ENCODE results near the gene TNNT2. TPM values are rescaled to one million over a fixed set of nuclear protein-coding genes. Genes with fewer than 3 reads are reported as not detected.

The TNNT2 gene
- total and polyA plus RNA-seq, 2 donors from 2014 or later: 2.1 to 117 TPM

GRCh38 chr1:201360901-201361651, 16.4 kb downstream of the TNNT2 start:
- TF ChIP-seq CTCF (IDR thresholded peaks at IDR 0.05; ENCODE audit: borderline replicate concordance, extremely low read depth, insufficient read depth): no peak

DNA sequence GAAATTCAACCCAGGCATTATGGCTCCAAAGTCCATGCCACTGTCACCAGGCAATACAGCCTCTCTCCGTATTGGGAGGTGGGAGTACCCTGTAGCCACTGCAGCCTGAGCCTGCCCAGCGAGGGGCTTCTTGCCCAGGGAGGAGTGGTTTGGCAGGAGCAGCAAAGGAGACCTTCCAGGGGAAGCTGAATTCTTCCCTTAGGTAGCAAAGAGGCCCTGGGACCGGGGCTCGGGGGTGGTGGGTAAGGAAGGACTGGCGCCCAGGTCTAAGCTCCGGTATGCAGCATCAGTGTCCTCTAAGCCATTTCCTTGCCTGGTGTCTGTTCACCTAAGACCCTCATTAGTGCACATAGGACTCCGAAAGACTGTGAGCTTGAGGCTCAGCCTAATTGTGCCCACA, 17.0 kb downstream of the TNNT2 start:
- Histone ChIP-seq H3K27ac (ENCODE audit: low read depth in 2 of 2, low read length in 2 of 2) (no peak overlapping the region), H3K4me1 (ENCODE audit: control insufficient read depth in 2 of 3, insufficient read depth in 2 of 3, low read depth in 1 of 3, low read length in 3 of 3) (peaks cover 0 to 3% (median 0%) of the 10 kb centered on the region in 3 donors), H3K4me3 (ENCODE audit: low read length in 3 of 3) (no peak overlapping the region), H3K27me3 (ENCODE audit: control insufficient read depth, insufficient read depth, low read length) (no peaks in the 10 kb centered on the region), H3K36me3 (ENCODE audit: control insufficient read depth in 2 of 3, insufficient read depth in 3 of 3, low read length in 3 of 3) (no peaks in the 10 kb centered on the region), H3K9me3 (ENCODE audit: control insufficient read depth in 2 of 3, insufficient read depth in 1 of 3, low read length in 3 of 3) (no peaks in the 10 kb centered on the region), H3K9ac (ENCODE audit: low read length in 3 of 3) (no peak overlapping the region)
- no peak for FAIRE-seq
- TF ChIP-seq CTCF (IDR thresholded peaks at IDR 0.05; ENCODE audit: borderline replicate concordance, extremely low read depth, insufficient read depth): no peak
- intact Hi-C loops (cut with DNase I): loop anchor here (5.0 kb wide), 1 partner anchor 108 kb away; no protein-coding TSS in a partner anchor
- peak in 2 of 5 donors; percentile 18 to 43 for DNase-seq

More at GRCh38 chr1:201360901-201361651, 16.4 kb downstream of the TNNT2 start:
- H3K27ac ChIP-seq (ENCODE audit: low read depth in 2 of 2, low read length in 2 of 2): no peak overlapping the region
- no peak overlapping the region for H3K4me3 ChIP-seq (ENCODE audit: low read length in 3 of 3)
- H3K36me3 ChIP-seq (ENCODE audit: control insufficient read depth in 2 of 3, insufficient read depth in 3 of 3, low read length in 3 of 3): no peaks in the 10 kb centered on the region
- DNase-seq (peak in 2 of 5 donors; percentile 24 to 54), FAIRE-seq (no peak)
- no peaks in the 10 kb centered on the region for H3K27me3 ChIP-seq (ENCODE audit: control insufficient read depth, insufficient read depth, low read length)
- H3K4me1 ChIP-seq (ENCODE audit: control insufficient read depth in 2 of 3, insufficient read depth in 2 of 3, low read depth in 1 of 3, low read length in 3 of 3): peaks cover 0 to 3% (median 0%) of the 10 kb centered on the region in 3 donors
- intact Hi-C loops (cut with DNase I): loop anchor here (5.0 kb wide), 1 partner anchor 109 kb away; no protein-coding TSS in a partner anchor
- H3K9me3 ChIP-seq (ENCODE audit: control insufficient read depth in 2 of 3, insufficient read depth in 1 of 3, low read length in 3 of 3): no peaks in the 10 kb centered on the region
- no peak overlapping the region for H3K9ac ChIP-seq (ENCODE audit: low read length in 3 of 3)

DNA sequence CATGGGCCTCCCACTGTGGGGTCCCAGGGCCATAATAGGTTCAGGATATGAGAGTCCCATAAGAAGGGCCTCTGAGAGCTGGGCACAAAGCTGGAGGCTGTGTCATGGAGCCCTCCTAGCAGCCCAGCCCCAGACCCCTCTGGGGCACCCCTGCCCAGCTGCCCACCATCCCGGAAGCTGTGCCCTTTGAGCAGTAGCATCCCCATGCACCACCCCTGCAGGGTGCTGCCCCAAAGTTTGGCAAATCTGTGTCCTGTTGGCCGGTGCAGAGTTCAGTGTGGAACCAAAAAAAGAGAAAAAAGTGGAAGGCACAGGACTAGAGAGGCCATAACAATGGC, 17.6 kb downstream of the TNNT2 start:
- no peak overlapping the region for H3K27ac ChIP-seq (ENCODE audit: low read depth in 2 of 2, low read length in 2 of 2)
- no peaks in the 10 kb centered on the region for H3K27me3 ChIP-seq (ENCODE audit: control insufficient read depth, insufficient read depth, low read length)
- no peak overlapping the region for H3K4me3 ChIP-seq (ENCODE audit: low read length in 3 of 3)
- no peaks in the 10 kb centered on the region for H3K9me3 ChIP-seq (ENCODE audit: control insufficient read depth in 2 of 3, insufficient read depth in 1 of 3, low read length in 3 of 3)
- H3K36me3 ChIP-seq (ENCODE audit: control insufficient read depth in 2 of 3, insufficient read depth in 3 of 3, low read length in 3 of 3): no peaks in the 10 kb centered on the region
- intact Hi-C loops (cut with DNase I): loop anchor here (5.0 kb wide), 1 partner anchor 108 kb away; no protein-coding TSS in a partner anchor
- peak in 2 of 5 donors; percentile 29 to 43 for DNase-seq
- FAIRE-seq: no peak
- no peak for TF ChIP-seq CTCF (IDR thresholded peaks at IDR 0.05; ENCODE audit: borderline replicate concordance, extremely low read depth, insufficient read depth)
- H3K9ac ChIP-seq (ENCODE audit: low read length in 3 of 3): no peak overlapping the region
- peaks cover 0 to 3% (median 0%) of the 10 kb centered on the region in 3 donors for H3K4me1 ChIP-seq (ENCODE audit: control insufficient read depth in 2 of 3, insufficient read depth in 2 of 3, low read depth in 1 of 3, low read length in 3 of 3)

All from kidney (tissue), 14 donors.